Mesenchymal stem cell (in vitro differentiated cells and primary cell): ENCODE data around the gene ABHD3.
A peak's percentile ranks its signal among the peaks of the same experiment; 100 is the strongest.
"Not testable (repeated sequence)": the region's sequence is repeated elsewhere in the genome, so short reads cannot be mapped to it uniquely, and the experiment has no call there.

ENCODE experiments used
- DNase-seq: peaks from one replicate; pipeline ENCODE4 v3.0.0-alpha.2; 2013
- H2AFZ ChIP-seq: one replicate; pipeline ENCODE4 v1.6.1; 2013; ENCODE audit warnings: low read depth, mild to moderate bottlenecking, control low read depth, inconsistent platforms, low read length, moderate library complexity
- H2AK5ac ChIP-seq: 2 replicates; pipeline ENCODE4 v1.6.1; 2013; ENCODE audit warnings: low read length, moderate library complexity, mild to moderate bottlenecking, inconsistent platforms; ENCODE audit not compliant: severe bottlenecking
- H2BK120ac ChIP-seq: one replicate; pipeline ENCODE4 v1.6.1; 2013; ENCODE audit warnings: low read depth, mild to moderate bottlenecking, inconsistent platforms, low read length, moderate library complexity
- H2BK12ac ChIP-seq, 2 experiments: one replicate each; pipeline ENCODE4 v1.6.1; 2013; ENCODE audit warnings: inconsistent platforms in 2 of 2, low read length in 2 of 2, mild to moderate bottlenecking in 2 of 2, moderate library complexity in 2 of 2, control low read depth in 1 of 2
- H2BK15ac ChIP-seq: one replicate; pipeline ENCODE4 v1.6.1; 2013; ENCODE audit warnings: mild to moderate bottlenecking, low read depth, inconsistent platforms; ENCODE audit not compliant: poor library complexity, severe bottlenecking
- H2BK5ac ChIP-seq: 2 replicates; pipeline ENCODE4 v1.6.1; 2013; ENCODE audit warnings: low read depth, mild to moderate bottlenecking, low read length, control low read depth, inconsistent platforms; ENCODE audit not compliant: poor library complexity, severe bottlenecking
- H3K14ac ChIP-seq, 2 experiments: one replicate each; pipeline ENCODE4 v1.6.1; 2013; ENCODE audit warnings: inconsistent platforms in 2 of 2, low read length in 2 of 2, control low read depth in 1 of 2, mild to moderate bottlenecking in 1 of 2, moderate library complexity in 1 of 2
- H3K18ac ChIP-seq, 2 experiments: one replicate each; pipeline ENCODE4 v1.6.1; 2013; ENCODE audit warnings: inconsistent platforms in 2 of 2, low read length in 2 of 2, control low read depth in 1 of 2, low read depth in 1 of 2, mild to moderate bottlenecking in 1 of 2
- H3K23ac ChIP-seq, 2 experiments: one replicate each; pipeline ENCODE4 v1.6.1; 2013; ENCODE audit warnings: inconsistent platforms in 2 of 2, low read length in 2 of 2, mild to moderate bottlenecking in 2 of 2, moderate library complexity in 2 of 2, control low read depth in 1 of 2
- H3K27ac ChIP-seq: 2 replicates; pipeline ENCODE4 v1.5.1; 2013; ENCODE audit warnings: mild to moderate bottlenecking, moderate library complexity, low read length, control low read depth, inconsistent platforms; ENCODE audit not compliant: poor library complexity, severe bottlenecking
- H3K27me3 ChIP-seq, 2 experiments: 2 replicates each; pipeline versions ENCODE4 v1.6.1 to v1.7.0; 2013; ENCODE audit warnings: low read length in 2 of 2, mild to moderate bottlenecking in 2 of 2, moderate library complexity in 2 of 2, control low read depth in 1 of 2, inconsistent platforms in 1 of 2; ENCODE audit not compliant: control insufficient read depth in 1 of 2, insufficient read depth in 1 of 2
- H3K36me3 ChIP-seq, 2 experiments: 2 replicates each; pipeline versions ENCODE4 v1.6.1 to v1.7.0; 2013; ENCODE audit warnings: low read length in 2 of 2, control low read depth in 1 of 2, inconsistent platforms in 1 of 2, low read depth in 1 of 2, mild to moderate bottlenecking in 1 of 2; ENCODE audit not compliant: insufficient read depth in 2 of 2, control insufficient read depth in 1 of 2
- H3K4ac ChIP-seq, 2 experiments: one replicate each; pipeline ENCODE4 v1.6.1; 2013; ENCODE audit warnings: inconsistent platforms in 2 of 2, low read length in 2 of 2, mild to moderate bottlenecking in 2 of 2, moderate library complexity in 2 of 2, control low read depth in 1 of 2, low read depth in 1 of 2
- H3K4me1 ChIP-seq: 2 replicates; pipeline ENCODE4 v1.6.1; 2013; ENCODE audit warnings: low read depth, low read length, control low read depth; ENCODE audit not compliant: control insufficient read depth, insufficient read depth
- H3K4me2 ChIP-seq: 2 replicates; pipeline ENCODE4 v1.6.1; 2013; ENCODE audit warnings: low read length, mild to moderate bottlenecking, inconsistent platforms; ENCODE audit not compliant: poor library complexity, severe bottlenecking
- H3K4me3 ChIP-seq, 2 experiments: 2 replicates each; pipeline versions ENCODE4 v1.5.1 to v1.7.0; 2013; ENCODE audit warnings: low read length in 2 of 2, mild to moderate bottlenecking in 2 of 2, control low read depth in 1 of 2, low read depth in 1 of 2; ENCODE audit not compliant: insufficient read depth in 1 of 2
- H3K79me1 ChIP-seq: replicated peaks from 2 replicates; pipeline ENCODE4 v1.6.1; 2013; ENCODE audit warnings: mild to moderate bottlenecking, control low read depth, low read length, inconsistent platforms; ENCODE audit not compliant: poor library complexity, severe bottlenecking
- H3K9ac ChIP-seq: 2 replicates; pipeline ENCODE4 v1.7.0; 2013; ENCODE audit warnings: mild to moderate bottlenecking, low read length, moderate library complexity
- H3K9me3 ChIP-seq: 2 replicates; pipeline ENCODE4 v1.7.0; 2013; ENCODE audit warnings: mild to moderate bottlenecking, low read length; ENCODE audit not compliant: control insufficient read depth
- H4K8ac ChIP-seq: one replicate; pipeline ENCODE4 v1.6.1; 2013; ENCODE audit warnings: inconsistent platforms, mild to moderate bottlenecking, low read length, moderate library complexity
- H4K91ac ChIP-seq: one replicate; pipeline ENCODE4 v1.6.1; 2013; ENCODE audit warnings: mild to moderate bottlenecking, low read length, inconsistent platforms
- WGBS: methylation state at CpG from one replicate; pipeline ENCODE4 v1.1.7; 2013; ENCODE audit warnings: mixed read lengths; 5-methylcytosine and 5-hydroxymethylcytosine counted together

The ABHD3 gene

GRCh38 chr18:21741312-21741561 lies 36.7 kb upstream of the ABHD3 start:
- Histone ChIP-seq H2BK15ac (peak overlapping the region; percentile 80), H3K23ac (no peak overlapping the region), H4K8ac (peak overlapping the region; percentile 64), H2AK5ac (no peak overlapping the region), H2BK12ac (no peak overlapping the region), H3K4me2 (peak overlapping the region; percentile 95), H3K27me3 (no peaks in the 10 kb centered on the region), H3K18ac (peak overlapping the region; percentile 96 to 100), H2BK5ac (peak overlapping the region; percentile 100), H2AFZ (peak overlapping the region; percentile 95), H4K91ac (no peak overlapping the region), H3K4ac (peak overlapping the region; percentile 28 to 64), H3K27ac (no peak overlapping the region), H3K14ac (peak overlapping the region in 1 of 2 experiments; percentile 100), H3K9me3 (no peaks in the 10 kb centered on the region), H3K79me1 (peaks cover 2% of the 10 kb centered on the region), H2BK120ac (peak overlapping the region; percentile 95), H3K9ac (peak overlapping the region; percentile 94), H3K4me3 (peak overlapping the region; percentile 78 to 93), H3K36me3 (no peaks in the 10 kb centered on the region), H3K4me1 (peaks cover 5% of the 10 kb centered on the region)
- DNase-seq = no peak
- under 1% methylated on average over 31 of the region's 41 CpGs for WGBS

GRCh38 chr18:21740538-21741311 lies 36.2 kb upstream of the ABHD3 start, which contains the start of gene MIB1:
Gene MIB1 (plus strand): TSS chr18:21740792. CDS start chr18:21741584, 792 bp downstream.
- Histone ChIP-seq H3K18ac (peak within 1 kb of the TSS; percentile 96 to 100), H4K8ac (peak within 1 kb of the TSS; percentile 87), H3K27me3 (no peaks in the 10 kb centered on the region), H3K27ac (peak within 1 kb of the TSS; percentile 100), H2BK15ac (peak within 1 kb of the TSS; percentile 80), H2BK12ac (peak within 1 kb of the TSS in 1 of 2 experiments; percentile 63), H3K4me3 (peak within 1 kb of the TSS; percentile 78 to 93), H3K36me3 (no peaks in the 10 kb centered on the region), H2AK5ac (no peak within 1 kb of the TSS), H4K91ac (peak within 1 kb of the TSS; percentile 93), H3K4ac (peak within 1 kb of the TSS; percentile 64 to 93), H3K23ac (peak within 1 kb of the TSS in 1 of 2 experiments; percentile 83), H2BK120ac (peak within 1 kb of the TSS; percentile 95), H2AFZ (peak within 1 kb of the TSS; percentile 96), H3K9ac (peak within 1 kb of the TSS; percentile 94), H3K14ac (peak within 1 kb of the TSS in 1 of 2 experiments; percentile 100), H3K79me1 (peaks cover 2% of the 10 kb centered on the region), H3K9me3 (no peaks in the 10 kb centered on the region), H3K4me1 (peaks cover 5% of the 10 kb centered on the region), H3K4me2 (peak within 1 kb of the TSS; percentile 95), H2BK5ac (peak within 1 kb of the TSS; percentile 100)
- under 1% methylated on average over 34 of the region's 76 CpGs for whole genome bisulfite sequencing
- peak; percentile 97 for DNase-seq

- Histone ChIP-seq H2BK12ac (peak overlapping the region in 1 of 2 experiments; percentile 47), H3K4me2 (no peak overlapping the region), H2AK5ac (no peak overlapping the region), H2BK5ac (no peak overlapping the region), H3K79me1 (no peaks in the 10 kb centered on the region), H4K8ac (no peak overlapping the region), H2BK15ac (no peak overlapping the region), H3K4ac (no peak overlapping the region), H3K23ac (no peak overlapping the region), H3K18ac (no peak overlapping the region), H3K36me3 (no peaks in the 10 kb centered on the region), H3K27ac (peak overlapping the region; percentile 31), H3K27me3 (no peaks in the 10 kb centered on the region), H3K9me3 (no peaks in the 10 kb centered on the region), H3K14ac (no peak overlapping the region), H2AFZ (no peak overlapping the region), H3K4me3 (peak overlapping the region in 1 of 2 experiments; percentile 93), H3K4me1 (peaks cover 3% of the 10 kb centered on the region), H4K91ac (no peak overlapping the region), H2BK120ac (no peak overlapping the region), H3K9ac (peak overlapping the region; percentile 94)
- WGBS = 72% methylated on average over 18 of the region's 21 CpGs
- DNase-seq = no peak
Observed at GRCh38 chr18:21739604-21740537, 35.3 kb upstream of the ABHD3 start.

- not testable (repeated sequence) for H3K18ac ChIP-seq, H3K4ac ChIP-seq, H2BK5ac ChIP-seq, H3K79me1 ChIP-seq, H3K4me2 ChIP-seq, H4K91ac ChIP-seq, H3K23ac ChIP-seq, H3K9ac ChIP-seq, H3K27ac ChIP-seq, H2BK12ac ChIP-seq, H3K14ac ChIP-seq, H3K4me3 ChIP-seq, H2AFZ ChIP-seq, H3K36me3 ChIP-seq, H3K9me3 ChIP-seq, DNase-seq, H2AK5ac ChIP-seq, H2BK120ac ChIP-seq, H2BK15ac ChIP-seq, H3K4me1 ChIP-seq, H3K27me3 ChIP-seq, H4K8ac ChIP-seq
- 90% methylated on average over 4 of the region's 4 CpGs for WGBS
Observed at GRCh38 chr18:21736926-21737325, 32.4 kb upstream of the ABHD3 start.
